CD4-positive, alpha-beta T cell (primary cell): ENCODE measurements around the gene TMEM108. TPM values are rescaled to one million over a fixed set of nuclear protein-coding genes. Genes with fewer than 3 reads are reported as not detected.

Source experiments
- ATAC-seq: fragments of 200-7000 bp; cut with Tn5 transposase; one replicate; pipeline ENCODE4 v1.10.0; 2022; ENCODE audit warnings: mild to moderate bottlenecking; ENCODE audit not compliant: poor library complexity
- CTCF ChIA-PET: fragments of 350-600 bp; sonication (Branson Sonifier 250); formaldehyde crosslinking; loops from one replicate; lab custom pipeline; 2021; ENCODE audit warnings: antibody characterized with exemption, inconsistent platforms; lab: Charles Lee
- POLR2A ChIA-PET: fragments of 350-600 bp; sonication (Branson Sonifier 250); formaldehyde crosslinking; loops from one replicate; lab custom pipeline; 2021; ENCODE audit warnings: antibody characterized with exemption, inconsistent platforms; lab: Charles Lee
- DNase-seq, 14 experiments: peaks; one replicate each; pipeline ENCODE4 v3.0.0-alpha.2; 2013 to 2020; ENCODE audit warnings: mixed read lengths in 2 of 14
- H3K27ac ChIP-seq, 2 donors: one replicate each; pipeline versions ENCODE4 v1.5.1 to v1.7.0; 2013; ENCODE audit warnings: low read length in 2 of 2, low read depth in 1 of 2, mild to moderate bottlenecking in 1 of 2
- H3K27me3 ChIP-seq, 2 experiments: 1 replicate in 1 of 2; 2 replicates in 1 of 2; pipeline versions ENCODE4 v1.6.1 to v1.7.0; 2013; ENCODE audit warnings: low read length in 2 of 2, control low read depth in 1 of 2, mild to moderate bottlenecking in 1 of 2, moderate library complexity in 1 of 2; ENCODE audit not compliant: insufficient read depth in 2 of 2, control insufficient read depth in 1 of 2
- H3K36me3 ChIP-seq: one replicate; pipeline ENCODE4 v1.6.1; 2013; ENCODE audit warnings: low read length, control low read depth; ENCODE audit not compliant: insufficient read depth
- H3K4me1 ChIP-seq: one replicate; pipeline ENCODE4 v1.6.1; 2013; ENCODE audit warnings: low read length, control low read depth; ENCODE audit not compliant: insufficient read depth
- H3K4me3 ChIP-seq: one replicate; pipeline ENCODE4 v1.5.1; 2013; ENCODE audit warnings: mild to moderate bottlenecking, low read length, moderate library complexity
- H3K9me3 ChIP-seq, 2 experiments: 1 replicate in 1 of 2; 2 replicates in 1 of 2; pipeline versions ENCODE4 v1.6.1 to v1.7.0; 2013; ENCODE audit warnings: low read length in 2 of 2, mild to moderate bottlenecking in 2 of 2, control low read depth in 1 of 2, moderate library complexity in 1 of 2; ENCODE audit not compliant: control insufficient read depth in 1 of 2, insufficient read depth in 1 of 2
- H3K27ac Mint-ChIP-seq: one replicate; pipeline ENCODE4 v1.8.0; 2020; ENCODE audit warnings: mixed read lengths
- H3K27me3 Mint-ChIP-seq: one replicate; pipeline ENCODE4 v1.8.0; 2021; ENCODE audit warnings: mixed read lengths
- H3K36me3 Mint-ChIP-seq: one replicate; pipeline ENCODE4 v1.8.0; 2021; ENCODE audit warnings: low read depth, mixed read lengths
- H3K4me1 Mint-ChIP-seq: one replicate; pipeline ENCODE4 v1.8.0; 2021; ENCODE audit warnings: low read depth, mixed read lengths
- H3K4me3 Mint-ChIP-seq: one replicate; pipeline ENCODE4 v1.8.0; 2020; ENCODE audit warnings: mild to moderate bottlenecking, mixed read lengths
- H3K9me3 Mint-ChIP-seq: one replicate; pipeline ENCODE4 v1.8.0; 2020; ENCODE audit warnings: mixed read lengths
- intact Hi-C, 2 experiments: fragments of 100-400 bp; cut with DNase I in 1 of 2; cut with micrococcal nuclease in 1 of 2; formaldehyde crosslinking; loops; one replicate each; pipeline versions ENCODE4 v1.15.1 to v1.9.0; 2023 to 2025; cut with DNase I, micrococcal nuclease
- total RNA-seq, 174 experiments: library from RNA in 2 of 174; stranded (reverse) in 2 of 174; gene quantifications; one replicate each; pipeline ENCODE4 v1.2.3 and lab custom pipeline; 2021 to 2026
- TF ChIP-seq, protein P1 (sequence below): fragments of 200-600 bp; IDR thresholded peaks from one replicate; pipeline ENCODE4 v1.8.0; 2022; ENCODE audit warnings: antibody characterized with exemption, mild to moderate bottlenecking

TMEM108 gene
- total RNA-seq, 2 experiments from 2014 or later = not detected

DNA sequence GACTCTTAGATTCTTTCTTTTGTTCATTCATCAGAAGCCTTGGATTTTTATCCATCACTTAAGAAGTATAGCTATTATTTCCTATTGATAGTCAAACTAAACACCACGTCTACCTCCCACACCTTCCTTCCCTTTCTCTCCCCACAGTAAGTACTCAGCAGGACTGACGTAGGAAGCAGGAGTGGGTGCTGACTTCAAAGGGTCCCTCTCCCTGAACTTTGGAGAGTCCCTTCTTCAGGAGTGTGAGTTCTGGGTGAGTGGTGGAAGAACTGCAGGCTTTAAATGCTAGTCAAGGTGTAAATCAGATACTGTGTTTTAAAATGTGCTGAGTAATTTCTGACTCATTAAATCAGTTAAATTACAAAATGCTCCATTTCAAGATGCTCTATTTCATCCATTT lies 235.2 kb downstream of the TMEM108 start:
- Histone ChIP-seq H3K36me3 (no peaks in the 10 kb centered on the region), H3K9me3 (no peaks in the 10 kb centered on the region), H3K27me3 (peaks cover 0 to 8% of the 10 kb centered on the region in 2 experiments), H3K4me1 (no peaks in the 10 kb centered on the region), H3K4me3 (no peak overlapping the region), H3K27ac (no peak overlapping the region)
- CTCF ChIA-PET = no interaction called here
- TF ChIP-seq, protein P1, sequence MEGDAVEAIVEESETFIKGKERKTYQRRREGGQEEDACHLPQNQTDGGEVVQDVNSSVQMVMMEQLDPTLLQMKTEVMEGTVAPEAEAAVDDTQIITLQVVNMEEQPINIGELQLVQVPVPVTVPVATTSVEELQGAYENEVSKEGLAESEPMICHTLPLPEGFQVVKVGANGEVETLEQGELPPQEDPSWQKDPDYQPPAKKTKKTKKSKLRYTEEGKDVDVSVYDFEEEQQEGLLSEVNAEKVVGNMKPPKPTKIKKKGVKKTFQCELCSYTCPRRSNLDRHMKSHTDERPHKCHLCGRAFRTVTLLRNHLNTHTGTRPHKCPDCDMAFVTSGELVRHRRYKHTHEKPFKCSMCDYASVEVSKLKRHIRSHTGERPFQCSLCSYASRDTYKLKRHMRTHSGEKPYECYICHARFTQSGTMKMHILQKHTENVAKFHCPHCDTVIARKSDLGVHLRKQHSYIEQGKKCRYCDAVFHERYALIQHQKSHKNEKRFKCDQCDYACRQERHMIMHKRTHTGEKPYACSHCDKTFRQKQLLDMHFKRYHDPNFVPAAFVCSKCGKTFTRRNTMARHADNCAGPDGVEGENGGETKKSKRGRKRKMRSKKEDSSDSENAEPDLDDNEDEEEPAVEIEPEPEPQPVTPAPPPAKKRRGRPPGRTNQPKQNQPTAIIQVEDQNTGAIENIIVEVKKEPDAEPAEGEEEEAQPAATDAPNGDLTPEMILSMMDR = no peak
- no peaks in the 10 kb centered on the region for H3K36me3 Mint-ChIP-seq
- POLR2A ChIA-PET = no interaction called here
- no peaks in the 10 kb centered on the region for H3K4me1 Mint-ChIP-seq
- peaks cover 23% of the 10 kb centered on the region for H3K27me3 Mint-ChIP-seq
- DNase-seq (no peak), ATAC-seq (no peak)
- no peak overlapping the region for H3K4me3 Mint-ChIP-seq
- H3K27ac Mint-ChIP-seq = no peak overlapping the region
- no peaks in the 10 kb centered on the region for H3K9me3 Mint-ChIP-seq
- intact Hi-C loops = no loop called here

DNA sequence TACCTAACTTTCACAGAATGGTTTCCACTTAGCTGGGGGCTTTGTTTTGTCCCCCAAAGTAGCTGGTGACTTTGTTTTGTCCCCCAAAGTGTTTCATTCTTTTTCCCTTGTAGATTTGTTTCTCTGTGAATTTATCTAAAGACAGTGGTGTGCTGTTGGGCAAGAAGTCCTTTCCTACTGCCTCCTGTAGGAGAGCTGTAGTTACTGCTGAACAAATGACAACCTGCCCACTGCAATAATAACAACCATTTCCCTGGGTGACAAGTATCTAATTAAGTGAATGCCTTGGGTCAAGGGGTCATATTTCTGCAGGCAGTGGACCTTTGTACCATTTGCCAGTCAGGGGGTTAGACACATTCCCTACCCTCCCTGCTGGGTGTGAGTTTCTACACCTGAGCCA lies 236.3 kb downstream of the TMEM108 start:
- H3K27ac Mint-ChIP-seq = no peak overlapping the region
- Histone ChIP-seq H3K4me3 (no peak overlapping the region), H3K27ac (no peak overlapping the region), H3K27me3 (peaks cover 0 to 8% of the 10 kb centered on the region in 2 experiments), H3K9me3 (no peaks in the 10 kb centered on the region), H3K36me3 (no peaks in the 10 kb centered on the region), H3K4me1 (no peaks in the 10 kb centered on the region)
- peaks cover 23% of the 10 kb centered on the region for H3K27me3 Mint-ChIP-seq
- TF ChIP-seq, protein P1 = no peak
- ATAC-seq (no peak), DNase-seq (no peak)
- H3K4me1 Mint-ChIP-seq = no peaks in the 10 kb centered on the region
- no peaks in the 10 kb centered on the region for H3K36me3 Mint-ChIP-seq
- intact Hi-C loops = no loop called here
- POLR2A ChIA-PET = no interaction called here
- H3K4me3 Mint-ChIP-seq = no peak overlapping the region
- no peaks in the 10 kb centered on the region for H3K9me3 Mint-ChIP-seq
- CTCF ChIA-PET = no interaction called here

- no peak for ATAC-seq
- Mint-ChIP-seq H3K4me3 (no peak overlapping the region), H3K36me3 (no peaks in the 10 kb centered on the region), H3K9me3 (no peaks in the 10 kb centered on the region), H3K27me3 (peaks cover 14% of the 10 kb centered on the region), H3K4me1 (no peaks in the 10 kb centered on the region), H3K27ac (no peak overlapping the region)
- Histone ChIP-seq H3K4me3 (no peak overlapping the region), H3K9me3 (no peaks in the 10 kb centered on the region), H3K36me3 (no peaks in the 10 kb centered on the region), H3K27ac (no peak overlapping the region), H3K27me3 (peaks cover 0 to 8% of the 10 kb centered on the region in 2 experiments), H3K4me1 (no peaks in the 10 kb centered on the region)
- POLR2A ChIA-PET = no interaction called here
- TF ChIP-seq, protein P1 = no peak
- CTCF ChIA-PET = no interaction called here
- intact Hi-C loops = no loop called here
- DNase-seq = peak in 2 of 14 experiments; percentile 4 to 9
These were observed 238.4 kb downstream of the TMEM108 start for GRCh38 chr3:133276594-133276993.
